HEK293 (cell line): ENCODE data around the gene GPR35.

Source experiments
- CTCF ChIA-PET: fragments of 350-600 bp; formaldehyde crosslinking; extraction: SDS; loops from one replicate; lab custom pipeline; 2021; ENCODE audit warnings: antibody characterized with exemption; lab: Yijun Ruan, JAX
- POLR2A ChIA-PET: fragments of 300-600 bp; formaldehyde crosslinking; extraction: SDS; loops from one replicate; lab custom pipeline; 2020; ENCODE audit warnings: antibody characterized with exemption, inconsistent platforms; lab: Yijun Ruan, JAX
- H3K27ac ChIP-seq: fragments of 200-500 bp; sonication (Bioruptor generic); 2 replicates; pipeline ENCODE4 v1.5.1; 2014; ENCODE audit warnings: low read depth, low read length, control low read depth, inconsistent platforms; ENCODE audit errors: extremely low read depth
- H3K36me3 ChIP-seq, 2 experiments: fragments of 200-500 bp in 1 of 2; sonication (Bioruptor generic) in 1 of 2; 1 replicate in 1 of 2; 2 replicates in 1 of 2; pipeline ENCODE4 v1.5.1; 2014 to 2017; ENCODE audit warnings: inconsistent platforms in 2 of 2, low read length in 2 of 2; ENCODE audit not compliant: control insufficient read depth in 2 of 2, insufficient read depth in 1 of 2
- H3K4me1 ChIP-seq: fragments of 200-500 bp; sonication (Bioruptor generic); 2 replicates; pipeline ENCODE4 v1.5.1; 2014; ENCODE audit warnings: mild to moderate bottlenecking, low read length, inconsistent platforms; ENCODE audit not compliant: control insufficient read depth, insufficient read depth
- H3K4me3 ChIP-seq: 2 replicates; pipeline ENCODE4 v1.5.1; 2011; ENCODE audit warnings: low read depth, mild to moderate bottlenecking, control low read depth, low read length, moderate library complexity
- H3K9me3 ChIP-seq: fragments of 200-500 bp; sonication (Bioruptor generic); 2 replicates; pipeline ENCODE4 v1.5.1; 2014; ENCODE audit warnings: low read depth, low read length, inconsistent platforms; ENCODE audit not compliant: control insufficient read depth, insufficient read depth
- RBAK ChIP-seq: fragments of 450-650 bp; formaldehyde crosslinking; IDR thresholded peaks from 2 replicates; pipeline ENCODE4 v1.5.1; 2016; ENCODE audit warnings: missing biosample characterization, missing genetic modification characterization
- SALL2 ChIP-seq: fragments of 450-650 bp; formaldehyde crosslinking; IDR thresholded peaks from 2 replicates; pipeline ENCODE4 v1.5.0; 2017; ENCODE audit warnings: missing biosample characterization, mild to moderate bottlenecking, missing genetic modification characterization, borderline replicate concordance
- ZBTB17 ChIP-seq: fragments of 450-650 bp; formaldehyde crosslinking; IDR thresholded peaks from 2 replicates; pipeline ENCODE4 v1.5.1; 2016; ENCODE audit warnings: missing biosample characterization, missing genetic modification characterization
- ZFHX2 ChIP-seq: fragments of 450-650 bp; formaldehyde crosslinking; conservative IDR thresholded peaks from 2 replicates; pipeline ENCODE4 v1.5.1; 2016; ENCODE audit warnings: missing biosample characterization, missing genetic modification characterization
- ZFP69B ChIP-seq: fragments of 450-650 bp; formaldehyde crosslinking; IDR thresholded peaks from 2 replicates; pipeline ENCODE4 v1.5.1; 2016; ENCODE audit warnings: missing biosample characterization, missing genetic modification characterization
- ZNF133 ChIP-seq: fragments of 450-650 bp; formaldehyde crosslinking; IDR thresholded peaks from 2 replicates; pipeline ENCODE4 v1.5.1; 2016; ENCODE audit warnings: missing biosample characterization, missing genetic modification characterization
- ZNF280C ChIP-seq: fragments of 450-650 bp; formaldehyde crosslinking; IDR thresholded peaks from 2 replicates; pipeline ENCODE4 v1.5.1; 2016; ENCODE audit warnings: missing biosample characterization, missing genetic modification characterization
- ZNF37A ChIP-seq: fragments of 450-650 bp; IDR thresholded peaks from 2 replicates; pipeline ENCODE4 v1.5.1; 2018; ENCODE audit warnings: missing biosample characterization, missing genetic modification characterization
- ZNF473 ChIP-seq: fragments of 450-650 bp; formaldehyde crosslinking; IDR thresholded peaks from 2 replicates; pipeline ENCODE4 v1.5.1; 2017; ENCODE audit warnings: missing biosample characterization, missing genetic modification characterization
- ZNF488 ChIP-seq: fragments of 450-650 bp; formaldehyde crosslinking; IDR thresholded peaks from 2 replicates; pipeline ENCODE4 v1.5.1; 2016; ENCODE audit warnings: missing biosample characterization, missing genetic modification characterization
- ZNF837 ChIP-seq: fragments of 450-650 bp; formaldehyde crosslinking; IDR thresholded peaks from 2 replicates; pipeline ENCODE4 v1.5.1; 2016; ENCODE audit warnings: missing biosample characterization, missing genetic modification characterization
- ZSCAN5A ChIP-seq: fragments of 450-650 bp; formaldehyde crosslinking; IDR thresholded peaks from 2 replicates; pipeline ENCODE4 v1.5.1; 2016; ENCODE audit warnings: missing biosample characterization, missing genetic modification characterization
- TF ChIP-seq, protein P1 (sequence below): fragments of 450-650 bp; formaldehyde crosslinking; IDR thresholded peaks from 2 replicates; pipeline ENCODE4 v1.5.1; 2016; ENCODE audit warnings: missing biosample characterization, missing genetic modification characterization
- TF ChIP-seq, protein P2 (sequence below): fragments of 450-650 bp; formaldehyde crosslinking; IDR thresholded peaks from 2 replicates; pipeline ENCODE4 v1.5.1; 2017; ENCODE audit warnings: missing biosample characterization, missing genetic modification characterization

Gene GPR35

GRCh38 chr2:240614391-240614790 is 10.9 kb upstream of the GPR35 start:
- H3K4me1 ChIP-seq: no peaks in the 10 kb centered on the region
- TF ChIP-seq, protein P1, sequence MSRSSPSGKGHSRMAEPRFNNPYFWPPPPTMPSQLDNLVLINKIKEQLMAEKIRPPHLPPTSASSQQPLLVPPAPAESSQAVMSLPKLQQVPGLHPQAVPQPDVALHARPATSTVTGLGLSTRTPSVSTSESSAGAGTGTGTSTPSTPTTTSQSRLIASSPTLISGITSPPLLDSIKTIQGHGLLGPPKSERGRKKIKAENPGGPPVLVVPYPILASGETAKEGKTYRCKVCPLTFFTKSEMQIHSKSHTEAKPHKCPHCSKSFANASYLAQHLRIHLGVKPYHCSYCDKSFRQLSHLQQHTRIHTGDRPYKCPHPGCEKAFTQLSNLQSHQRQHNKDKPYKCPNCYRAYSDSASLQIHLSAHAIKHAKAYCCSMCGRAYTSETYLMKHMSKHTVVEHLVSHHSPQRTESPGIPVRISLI (tag by site-specific recombination): no peak
- no peak for TF ChIP-seq RBAK (tag by site-specific recombination)
- no peak for TF ChIP-seq ZNF473 (tag by site-specific recombination)
- no peak for TF ChIP-seq ZBTB17 (tag by site-specific recombination)
- TF ChIP-seq ZNF837: no peak
- no peak for TF ChIP-seq ZNF488
- TF ChIP-seq ZFP69B (tag by site-specific recombination): no peak
- no peak for TF ChIP-seq ZFHX2 (tag by site-specific recombination)
- H3K27ac ChIP-seq: no peak overlapping the region
- H3K36me3 ChIP-seq: no peaks in the 10 kb centered on the region
- no peaks in the 10 kb centered on the region for H3K9me3 ChIP-seq
- CTCF ChIA-PET: no interaction called here
- POLR2A ChIA-PET: no interaction called here
- no peak overlapping the region for H3K4me3 ChIP-seq

- TF ChIP-seq, protein P2, sequence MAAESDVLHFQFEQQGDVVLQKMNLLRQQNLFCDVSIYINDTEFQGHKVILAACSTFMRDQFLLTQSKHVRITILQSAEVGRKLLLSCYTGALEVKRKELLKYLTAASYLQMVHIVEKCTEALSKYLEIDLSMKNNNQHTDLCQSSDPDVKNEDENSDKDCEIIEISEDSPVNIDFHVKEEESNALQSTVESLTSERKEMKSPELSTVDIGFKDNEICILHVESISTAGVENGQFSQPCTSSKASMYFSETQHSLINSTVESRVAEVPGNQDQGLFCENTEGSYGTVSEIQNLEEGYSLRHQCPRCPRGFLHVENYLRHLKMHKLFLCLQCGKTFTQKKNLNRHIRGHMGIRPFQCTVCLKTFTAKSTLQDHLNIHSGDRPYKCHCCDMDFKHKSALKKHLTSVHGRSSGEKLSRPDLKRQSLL (tag by site-specific recombination): no peak
- TF ChIP-seq SALL2: no peak
- no peak for TF ChIP-seq ZNF473 (tag by site-specific recombination)
- ChIA-PET POLR2A (no interaction called here), CTCF (no interaction called here)
- H3K27ac ChIP-seq: no peak overlapping the region
- no peaks in the 10 kb centered on the region for H3K9me3 ChIP-seq
- H3K4me1 ChIP-seq: no peaks in the 10 kb centered on the region
- H3K4me3 ChIP-seq: no peak overlapping the region
- H3K36me3 ChIP-seq: no peaks in the 10 kb centered on the region
Measured at GRCh38 chr2:240615396-240615795, 9.9 kb upstream of the GPR35 start.

DNA sequence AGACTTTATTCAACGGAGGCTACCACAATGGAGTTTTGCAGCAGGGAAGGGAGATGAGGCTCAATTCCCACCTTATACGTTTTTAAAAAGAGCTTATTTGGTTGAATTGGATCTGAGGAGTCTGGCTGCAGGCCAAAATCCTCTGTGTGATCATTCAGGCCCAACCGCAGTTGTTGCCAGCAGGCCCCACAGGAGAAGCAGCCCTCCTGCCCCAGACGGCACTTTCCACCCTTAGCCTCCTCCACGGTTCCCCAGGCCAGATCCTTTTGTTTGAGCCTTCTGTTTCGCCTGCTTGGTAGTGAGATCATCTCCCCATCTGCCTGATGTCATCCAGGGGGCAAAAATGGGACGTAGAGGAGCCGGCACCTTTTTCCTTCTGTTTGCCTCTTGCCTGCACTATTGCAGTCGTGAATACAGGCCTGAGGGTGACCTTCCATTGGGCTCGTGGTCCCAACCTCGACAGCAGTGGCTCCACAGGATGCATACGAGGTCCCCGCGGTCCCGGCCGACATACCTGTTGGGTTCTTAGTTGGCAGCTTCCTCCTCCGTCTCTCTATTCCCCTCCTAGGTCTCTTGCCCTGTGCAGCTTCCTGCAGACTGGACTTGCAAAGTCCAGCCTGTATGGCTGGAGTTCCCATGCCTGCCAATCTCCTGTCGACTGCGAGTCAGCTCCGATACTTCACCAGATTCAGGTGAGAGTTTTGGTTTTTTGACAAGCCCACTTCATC is 9.3 kb upstream of the GPR35 start:
- no peak overlapping the region for H3K4me3 ChIP-seq
- H3K27ac ChIP-seq: no peak overlapping the region
- TF ChIP-seq ZNF133: no peak
- no peak for TF ChIP-seq ZNF280C
- TF ChIP-seq ZNF37A (tag by site-specific recombination): no peak
- TF ChIP-seq ZSCAN5A (tag by site-specific recombination): no peak
- H3K9me3 ChIP-seq: no peaks in the 10 kb centered on the region
- POLR2A ChIA-PET: no interaction called here
- no peaks in the 10 kb centered on the region for H3K36me3 ChIP-seq
- CTCF ChIA-PET: interaction anchor here (0.7 kb wide), 1 partner anchor 218 kb away, joined by 3 read pairs; no protein-coding TSS in a partner anchor
- H3K4me1 ChIP-seq: no peaks in the 10 kb centered on the region
